AG04449 (cell line): Measurements from ENCODE around the gene CTSO.
"Not testable (repeated sequence)": the region's sequence is repeated elsewhere in the genome, so short reads cannot be mapped to it uniquely, and the experiment has no call there.

Experiments used
- CTCF ChIA-PET: fragments of 350-600 bp; formaldehyde crosslinking; extraction: SDS; loops from one replicate; lab custom pipeline; 2021; ENCODE audit warnings: antibody characterized with exemption; lab: Yijun Ruan, JAX
- POLR2A ChIA-PET: fragments of 400-600, 350-600 bp; formaldehyde crosslinking; extraction: SDS; loops from one replicate; lab custom pipeline; 2020; ENCODE audit warnings: antibody characterized with exemption, inconsistent platforms; lab: Yijun Ruan, JAX
- DNase-seq: peaks from one replicate; pipeline ENCODE4 v3.0.0-alpha.2; 2010; ENCODE audit warnings: low read depth, low spot score
- H3K4me3 ChIP-seq: 2 replicates; pipeline ENCODE4 v1.5.1; 2011; ENCODE audit warnings: low read depth, mild to moderate bottlenecking, control low read depth, low read length
- TF ChIP-seq, protein P1 (sequence below): IDR thresholded peaks from one replicate; pipeline ENCODE4 v1.5.1; 2011; ENCODE audit warnings: mild to moderate bottlenecking, moderate library complexity, low read length, control low read depth, inconsistent platforms; ENCODE audit not compliant: insufficient read depth; ENCODE audit errors: missing control alignments

The CTSO gene

GRCh38 chr4:155941085-155941790 lies 12.4 kb downstream of the CTSO start:
- ChIA-PET POLR2A (no interaction called here), CTCF (interaction anchor here (1.2 kb wide), 1 partner anchor 12 kb away, joined by 4 read pairs; the partner anchor contains the start of gene CTSO)
- TF ChIP-seq, protein P1, sequence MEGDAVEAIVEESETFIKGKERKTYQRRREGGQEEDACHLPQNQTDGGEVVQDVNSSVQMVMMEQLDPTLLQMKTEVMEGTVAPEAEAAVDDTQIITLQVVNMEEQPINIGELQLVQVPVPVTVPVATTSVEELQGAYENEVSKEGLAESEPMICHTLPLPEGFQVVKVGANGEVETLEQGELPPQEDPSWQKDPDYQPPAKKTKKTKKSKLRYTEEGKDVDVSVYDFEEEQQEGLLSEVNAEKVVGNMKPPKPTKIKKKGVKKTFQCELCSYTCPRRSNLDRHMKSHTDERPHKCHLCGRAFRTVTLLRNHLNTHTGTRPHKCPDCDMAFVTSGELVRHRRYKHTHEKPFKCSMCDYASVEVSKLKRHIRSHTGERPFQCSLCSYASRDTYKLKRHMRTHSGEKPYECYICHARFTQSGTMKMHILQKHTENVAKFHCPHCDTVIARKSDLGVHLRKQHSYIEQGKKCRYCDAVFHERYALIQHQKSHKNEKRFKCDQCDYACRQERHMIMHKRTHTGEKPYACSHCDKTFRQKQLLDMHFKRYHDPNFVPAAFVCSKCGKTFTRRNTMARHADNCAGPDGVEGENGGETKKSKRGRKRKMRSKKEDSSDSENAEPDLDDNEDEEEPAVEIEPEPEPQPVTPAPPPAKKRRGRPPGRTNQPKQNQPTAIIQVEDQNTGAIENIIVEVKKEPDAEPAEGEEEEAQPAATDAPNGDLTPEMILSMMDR = no peak
- no peak overlapping the region for H3K4me3 ChIP-seq
- DNase-seq = no peak

DNA sequence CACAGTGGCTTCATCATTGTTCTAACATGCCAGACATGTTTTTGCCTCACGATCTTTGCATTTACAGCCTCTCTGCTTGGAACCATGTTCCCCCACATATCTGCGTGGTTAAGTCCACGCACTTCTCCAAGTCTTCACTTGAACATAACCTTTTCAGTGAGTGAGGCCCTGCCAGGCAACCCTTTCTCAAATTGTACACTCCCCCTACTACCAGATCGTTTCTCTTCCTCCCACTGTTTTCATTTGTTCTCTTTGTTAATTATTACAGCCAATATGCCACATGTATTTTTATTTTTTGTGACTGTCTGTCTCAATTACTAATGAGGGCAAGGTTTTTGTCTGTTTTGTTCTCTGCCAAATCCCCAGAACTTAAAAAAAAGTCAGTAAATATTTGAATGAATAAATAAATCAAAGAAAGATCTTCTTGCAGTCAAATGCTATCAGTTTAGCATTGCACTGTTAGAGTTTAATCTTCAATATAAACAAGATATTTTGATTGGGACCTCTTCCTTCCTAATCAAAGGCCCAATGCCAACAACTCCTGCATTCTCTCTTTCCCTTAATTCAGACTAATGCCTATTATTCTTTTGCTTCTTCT lies 18.2 kb downstream of the CTSO start:
- TF ChIP-seq, protein P1 = no peak
- DNase-seq = no peak
- H3K4me3 ChIP-seq = no peak overlapping the region
- ChIA-PET CTCF (no interaction called here), POLR2A (no interaction called here)

GRCh38 chr4:155934634-155935033 lies 19.0 kb downstream of the CTSO start:
- CTCF ChIA-PET, POLR2A ChIA-PET, DNase-seq, H3K4me3 ChIP-seq: not testable (repeated sequence)

DNA sequence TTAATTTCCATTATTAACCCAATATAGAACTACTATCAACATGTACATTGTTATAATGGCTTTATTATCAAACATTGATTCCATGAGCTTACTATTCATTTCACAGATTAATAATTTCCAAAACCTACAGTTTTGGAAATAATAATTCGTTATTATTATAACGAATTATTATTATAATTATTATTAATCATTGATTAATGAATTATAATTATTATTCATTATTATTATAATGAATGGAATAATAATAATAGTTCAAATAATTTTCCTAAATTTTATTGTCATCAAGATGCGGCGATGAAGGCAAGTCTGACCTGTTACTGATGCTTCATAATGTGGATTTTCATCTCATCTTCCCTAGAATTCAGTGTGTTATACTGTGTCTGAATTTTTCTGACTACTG lies 22.0 kb downstream of the CTSO start:
- TF ChIP-seq, protein P1 = no peak
- POLR2A ChIA-PET = interaction anchor here (0.6 kb wide), 1 partner anchor 20 kb away, joined by 3 read pairs; no protein-coding TSS in a partner anchor
- no peak for DNase-seq
- CTCF ChIA-PET = no interaction called here
- H3K4me3 ChIP-seq = no peak overlapping the region

DNA sequence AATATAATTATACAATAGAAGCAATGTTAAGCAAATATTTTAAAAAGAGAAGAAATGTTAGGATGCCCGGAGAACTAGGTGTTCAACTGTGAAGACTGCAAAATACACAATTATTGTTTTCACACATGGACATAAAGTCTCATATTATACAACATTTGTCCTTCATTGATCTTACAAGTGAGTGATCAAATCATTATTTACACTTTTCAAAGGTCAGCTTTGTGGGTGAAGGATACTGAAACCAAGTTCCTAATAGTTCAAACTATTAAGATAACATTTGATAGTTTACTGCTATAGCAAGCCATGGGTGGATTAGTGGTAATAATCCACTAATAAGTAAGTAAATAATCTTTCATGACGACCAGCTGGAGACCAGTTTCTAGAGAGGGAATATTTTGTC lies 23.3 kb downstream of the CTSO start:
- H3K4me3 ChIP-seq = no peak overlapping the region
- ChIA-PET CTCF (no interaction called here), POLR2A (no interaction called here)
- TF ChIP-seq, protein P1 = no peak
- DNase-seq = no peak

- TF ChIP-seq, protein P1 = no peak
- DNase-seq = no peak
- ChIA-PET CTCF (no interaction called here), POLR2A (no interaction called here)
- no peak overlapping the region for H3K4me3 ChIP-seq
These were observed 23.8 kb downstream of the CTSO start for GRCh38 chr4:155929833-155930232.
